K562 (cell line): ENCODE results near the gene PKLR. TPM values are rescaled to one million over a fixed set of nuclear protein-coding genes. Genes with fewer than 3 reads are reported as not detected.

Experiments used
- DACH1 ChIP-seq: fragments of 450-650 bp; IDR thresholded peaks from 2 replicates; pipeline ENCODE4 v1.6.1; 2018; ENCODE audit not compliant: partially characterized antibody
- EP300 ChIP-seq: IDR thresholded peaks from 2 replicates; pipeline ENCODE4 v1.6.1; 2012; ENCODE audit warnings: low read length, improper control_type of control experiment
- IRF1 ChIP-seq: sonication (generic); formaldehyde crosslinking; IDR thresholded peaks from 2 replicates; pipeline ENCODE4 v1.8.0; 2022; ENCODE audit warnings: missing genetic modification reagents, mild to moderate bottlenecking, borderline replicate concordance
- NELFE ChIP-seq: IDR thresholded peaks from 2 replicates; pipeline ENCODE4 v1.6.1; 2011; ENCODE audit warnings: mild to moderate bottlenecking; ENCODE audit not compliant: insufficient read depth, insufficient read length
- NR3C1 ChIP-seq: sonication (generic); formaldehyde crosslinking; IDR thresholded peaks from 2 replicates; pipeline ENCODE4 v1.8.1; 2022; ENCODE audit warnings: missing genetic modification reagents
- PCBP1 ChIP-seq: fragments of 200-400 bp; formaldehyde crosslinking; IDR thresholded peaks from 2 replicates; pipeline ENCODE4 v1.6.1; 2018; ENCODE audit warnings: mild to moderate bottlenecking, low read depth, low read length; ENCODE audit not compliant: poor library complexity, severe bottlenecking
- PHB2 ChIP-seq: fragments of 450-650 bp; IDR thresholded peaks from 2 replicates; pipeline ENCODE4 v1.6.1; 2017; ENCODE audit warnings: low read depth
- POLR2B ChIP-seq: fragments of 450-650 bp; IDR thresholded peaks from 2 replicates; pipeline ENCODE4 v1.6.1; 2018; ENCODE audit warnings: low read depth; ENCODE audit not compliant: partially characterized antibody
- TCF7L2 ChIP-seq: fragments of 150-350 bp; IDR thresholded peaks from 2 replicates; pipeline ENCODE4 v1.6.1; 2016; ENCODE audit warnings: low read depth, mild to moderate bottlenecking, low read length, moderate library complexity
- TCFL5 ChIP-seq: fragments of 250-450 bp; sonication (Bioruptor Pico); conservative IDR thresholded peaks from 2 replicates; pipeline ENCODE4 v1.6.1; 2021; ENCODE audit warnings: mild to moderate bottlenecking, moderate library complexity, matching md5 sums
- ZBED1 ChIP-seq: IDR thresholded peaks from 2 replicates; pipeline ENCODE4 v1.6.1; 2014
- ZNF444 ChIP-seq: fragments of 250-450 bp; sonication (Bioruptor Pico); IDR thresholded peaks from 2 replicates; pipeline ENCODE4 v1.4.0; 2020; ENCODE audit warnings: mild to moderate bottlenecking, moderate library complexity
- ZNF780A ChIP-seq: fragments of 250-450 bp; sonication (Bioruptor Pico); IDR thresholded peaks from 2 replicates; pipeline ENCODE4 v1.5.0; 2021; ENCODE audit warnings: mild to moderate bottlenecking
- polyA plus RNA-seq, 8 experiments: library from polyadenylated mRNA; depleted of rRNA in 4 of 8; stranded (reverse) in 5 of 8; unstranded in 3 of 8; fragments of >200 nt; fragmentation: Nextera tagmentation in 2 of 8; fragmentation: Illumina TruSeq in 1 of 8; extraction: Ambion mirVana in 2 of 8; extraction: Trizol in 1 of 8; gene quantifications; 2 replicates each; pipeline versions ENCODE4 v1.2.1 to v1.2.3, GENCODE V29; 2011 to 2014; ENCODE audit warnings: inconsistent platforms in 1 of 8, missing spikeins in 1 of 8
- total RNA-seq, 7 experiments: library from RNA; depleted of rRNA in 6 of 7; stranded (reverse); fragments of >200 nt in 6 of 7; fragmentation: Illumina TruSeq in 2 of 7; extraction: Trizol in 2 of 7; gene quantifications; 2 replicates each; pipeline versions ENCODE4 v1.2.1 to v1.2.3, GENCODE V29; 2011 to 2021; ENCODE audit warnings: low replicate concordance in 1 of 7
- TF ChIP-seq, protein P1 (sequence below): fragments of 200-800 bp; sonication (Bioruptor generic); IDR thresholded peaks from 2 replicates; pipeline ENCODE4 v1.6.1; 2017; ENCODE audit warnings: missing genetic modification characterization, missing compliant biosample characterization
- TF ChIP-seq, protein P2 (sequence below): fragments of 450-650 bp; IDR thresholded peaks from 2 replicates; pipeline ENCODE4 v1.6.1; 2016; ENCODE audit warnings: antibody characterized with exemption
- TF ChIP-seq, protein P3 (sequence below): fragments of 250-450 bp; sonication (Bioruptor Pico); IDR thresholded peaks from 2 replicates; pipeline ENCODE4 v1.5.0; 2020; ENCODE audit warnings: mild to moderate bottlenecking, borderline replicate concordance
- TF ChIP-seq, protein P4 (sequence below), 2 experiments: fragments of 450-650 bp; IDR thresholded peaks; 2 replicates each; pipeline ENCODE4 v1.6.1; 2016
- TF ChIP-seq, protein P5 (sequence below): sonication (generic); formaldehyde crosslinking; IDR thresholded peaks from 2 replicates; pipeline ENCODE4 v1.8.1; 2023; ENCODE audit warnings: mild to moderate bottlenecking, missing genetic modification reagents

Gene PKLR
- total and polyA plus RNA-seq, 9 of the 15 experiments (the other 6 are each of a cell fraction or from before 2014, with no cell fraction given), result 10.7 to 78.4 (median 38.2) TPM

DNA sequence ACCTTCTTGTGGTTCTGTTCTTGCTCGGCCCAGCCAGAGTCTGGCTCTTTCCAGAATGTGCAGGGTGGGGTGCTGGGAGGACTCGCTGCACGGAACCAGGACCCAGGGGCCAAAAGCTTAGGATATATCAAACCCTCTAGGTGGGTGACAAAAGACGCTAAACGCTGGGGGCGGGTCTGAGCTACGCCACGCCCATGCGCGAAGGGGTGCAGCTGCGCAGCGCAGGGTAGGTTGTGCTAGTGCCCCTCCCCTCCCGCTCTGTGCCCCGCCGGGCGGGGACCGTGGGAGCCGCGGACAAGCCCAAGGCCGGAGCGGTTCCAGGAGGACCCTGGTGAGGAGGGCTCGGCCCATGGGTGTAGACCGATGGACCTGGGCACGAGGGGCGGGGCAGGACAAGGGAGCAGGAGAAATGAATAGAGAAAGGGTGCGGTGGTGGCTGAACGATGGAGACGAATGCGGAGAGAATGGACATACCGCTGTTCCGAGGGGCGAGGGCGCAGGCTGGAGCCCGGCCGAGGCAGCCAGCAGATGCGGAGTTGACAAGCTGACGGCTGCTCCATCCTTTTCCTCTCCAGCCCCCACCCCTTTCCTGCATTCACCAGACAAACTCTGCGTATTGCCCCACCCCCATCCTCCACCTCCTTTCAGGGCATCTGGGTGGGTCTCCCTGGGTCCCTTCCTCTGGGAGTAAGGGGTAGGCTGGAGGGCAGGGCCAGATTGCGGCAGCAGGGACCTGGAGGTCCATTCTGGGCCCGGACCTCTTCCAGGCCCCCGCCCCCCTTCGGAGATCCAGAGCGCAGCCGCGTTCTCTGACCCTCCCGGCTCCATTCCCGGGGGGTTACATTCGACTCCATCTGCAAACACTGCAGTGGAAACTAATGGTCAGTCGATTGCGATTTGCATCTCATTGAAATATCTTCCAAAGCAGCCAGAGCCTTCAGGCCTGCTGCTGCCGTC, 19.7 kb upstream of the PKLR start, which contains the start of gene RUSC1 (continued):
- TF ChIP-seq, protein P1, sequence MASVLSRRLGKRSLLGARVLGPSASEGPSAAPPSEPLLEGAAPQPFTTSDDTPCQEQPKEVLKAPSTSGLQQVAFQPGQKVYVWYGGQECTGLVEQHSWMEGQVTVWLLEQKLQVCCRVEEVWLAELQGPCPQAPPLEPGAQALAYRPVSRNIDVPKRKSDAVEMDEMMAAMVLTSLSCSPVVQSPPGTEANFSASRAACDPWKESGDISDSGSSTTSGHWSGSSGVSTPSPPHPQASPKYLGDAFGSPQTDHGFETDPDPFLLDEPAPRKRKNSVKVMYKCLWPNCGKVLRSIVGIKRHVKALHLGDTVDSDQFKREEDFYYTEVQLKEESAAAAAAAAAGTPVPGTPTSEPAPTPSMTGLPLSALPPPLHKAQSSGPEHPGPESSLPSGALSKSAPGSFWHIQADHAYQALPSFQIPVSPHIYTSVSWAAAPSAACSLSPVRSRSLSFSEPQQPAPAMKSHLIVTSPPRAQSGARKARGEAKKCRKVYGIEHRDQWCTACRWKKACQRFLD, result no peak
- TF ChIP-seq NELFE (no peak), IRF1 (CRISPR knock-in tag) (no peak), TCFL5 (no peak), DACH1 (no peak), ZNF780A (CRISPR knock-in tag) (no peak), POLR2B (no peak), PCBP1 (peak; percentile 32), NR3C1 (no peak), ZBED1 (no peak), TCF7L2 (no peak), ZNF444 (no peak), EP300 (no peak), PHB2 (no peak)
- TF ChIP-seq, protein P2, sequence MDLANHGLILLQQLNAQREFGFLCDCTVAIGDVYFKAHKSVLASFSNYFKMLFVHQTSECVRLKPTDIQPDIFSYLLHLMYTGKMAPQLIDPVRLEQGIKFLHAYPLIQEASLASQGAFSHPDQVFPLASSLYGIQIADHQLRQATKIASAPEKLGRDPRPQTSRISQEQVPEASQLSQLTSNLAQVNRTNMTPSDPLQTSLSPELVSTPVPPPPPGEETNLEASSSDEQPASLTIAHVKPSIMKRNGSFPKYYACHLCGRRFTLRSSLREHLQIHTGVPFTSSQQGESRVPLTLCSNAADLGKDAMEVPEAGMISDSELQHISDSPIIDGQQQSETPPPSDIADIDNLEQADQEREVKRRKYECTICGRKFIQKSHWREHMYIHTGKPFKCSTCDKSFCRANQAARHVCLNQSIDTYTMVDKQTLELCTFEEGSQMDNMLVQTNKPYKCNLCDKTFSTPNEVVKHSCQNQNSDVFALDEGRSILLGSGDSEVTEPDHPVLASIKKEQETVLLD, result peak; percentile 42; the same call in 1 of the 2 replicates
- TF ChIP-seq, protein P3, sequence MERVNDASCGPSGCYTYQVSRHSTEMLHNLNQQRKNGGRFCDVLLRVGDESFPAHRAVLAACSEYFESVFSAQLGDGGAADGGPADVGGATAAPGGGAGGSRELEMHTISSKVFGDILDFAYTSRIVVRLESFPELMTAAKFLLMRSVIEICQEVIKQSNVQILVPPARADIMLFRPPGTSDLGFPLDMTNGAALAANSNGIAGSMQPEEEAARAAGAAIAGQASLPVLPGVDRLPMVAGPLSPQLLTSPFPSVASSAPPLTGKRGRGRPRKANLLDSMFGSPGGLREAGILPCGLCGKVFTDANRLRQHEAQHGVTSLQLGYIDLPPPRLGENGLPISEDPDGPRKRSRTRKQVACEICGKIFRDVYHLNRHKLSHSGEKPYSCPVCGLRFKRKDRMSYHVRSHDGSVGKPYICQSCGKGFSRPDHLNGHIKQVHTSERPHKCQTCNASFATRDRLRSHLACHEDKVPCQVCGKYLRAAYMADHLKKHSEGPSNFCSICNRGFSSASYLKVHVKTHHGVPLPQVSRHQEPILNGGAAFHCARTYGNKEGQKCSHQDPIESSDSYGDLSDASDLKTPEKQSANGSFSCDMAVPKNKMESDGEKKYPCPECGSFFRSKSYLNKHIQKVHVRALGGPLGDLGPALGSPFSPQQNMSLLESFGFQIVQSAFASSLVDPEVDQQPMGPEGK, result no peak
- TF ChIP-seq, protein P4, sequence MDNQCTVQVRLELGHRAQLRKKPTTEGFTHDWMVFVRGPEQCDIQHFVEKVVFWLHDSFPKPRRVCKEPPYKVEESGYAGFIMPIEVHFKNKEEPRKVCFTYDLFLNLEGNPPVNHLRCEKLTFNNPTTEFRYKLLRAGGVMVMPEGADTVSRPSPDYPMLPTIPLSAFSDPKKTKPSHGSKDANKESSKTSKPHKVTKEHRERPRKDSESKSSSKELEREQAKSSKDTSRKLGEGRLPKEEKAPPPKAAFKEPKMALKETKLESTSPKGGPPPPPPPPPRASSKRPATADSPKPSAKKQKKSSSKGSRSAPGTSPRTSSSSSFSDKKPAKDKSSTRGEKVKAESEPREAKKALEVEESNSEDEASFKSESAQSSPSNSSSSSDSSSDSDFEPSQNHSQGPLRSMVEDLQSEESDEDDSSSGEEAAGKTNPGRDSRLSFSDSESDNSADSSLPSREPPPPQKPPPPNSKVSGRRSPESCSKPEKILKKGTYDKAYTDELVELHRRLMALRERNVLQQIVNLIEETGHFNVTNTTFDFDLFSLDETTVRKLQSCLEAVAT (IDR thresholded peaks at IDR 0.05), result peak in 1 of 2 experiments; percentile 35; a peak in 1 of 4 replicates
- TF ChIP-seq, protein P5, sequence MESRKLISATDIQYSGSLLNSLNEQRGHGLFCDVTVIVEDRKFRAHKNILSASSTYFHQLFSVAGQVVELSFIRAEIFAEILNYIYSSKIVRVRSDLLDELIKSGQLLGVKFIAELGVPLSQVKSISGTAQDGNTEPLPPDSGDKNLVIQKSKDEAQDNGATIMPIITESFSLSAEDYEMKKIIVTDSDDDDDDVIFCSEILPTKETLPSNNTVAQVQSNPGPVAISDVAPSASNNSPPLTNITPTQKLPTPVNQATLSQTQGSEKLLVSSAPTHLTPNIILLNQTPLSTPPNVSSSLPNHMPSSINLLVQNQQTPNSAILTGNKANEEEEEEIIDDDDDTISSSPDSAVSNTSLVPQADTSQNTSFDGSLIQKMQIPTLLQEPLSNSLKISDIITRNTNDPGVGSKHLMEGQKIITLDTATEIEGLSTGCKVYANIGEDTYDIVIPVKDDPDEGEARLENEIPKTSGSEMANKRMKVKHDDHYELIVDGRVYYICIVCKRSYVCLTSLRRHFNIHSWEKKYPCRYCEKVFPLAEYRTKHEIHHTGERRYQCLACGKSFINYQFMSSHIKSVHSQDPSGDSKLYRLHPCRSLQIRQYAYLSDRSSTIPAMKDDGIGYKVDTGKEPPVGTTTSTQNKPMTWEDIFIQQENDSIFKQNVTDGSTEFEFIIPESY (CRISPR knock-in tag), result peak; percentile 95
